D721Med (cell line): ENCODE results near the gene VARS2.
"Not testable (repeated sequence)": the region's sequence is repeated elsewhere in the genome, so short reads cannot be mapped to it uniquely, and the experiment has no call there.

ENCODE experiments used
- DNase-seq: peaks from one replicate; pipeline ENCODE4 v3.0.0; 2011; ENCODE audit warnings: low spot score; ENCODE audit not compliant: insufficient read length
- FAIRE-seq: peaks from 2 replicates; lab custom pipeline; 2011; peaks lifted over from hg19 to GRCh38; lab: Jason Lieb, UNC
- TF ChIP-seq, protein P1 (sequence below): IDR thresholded peaks from 2 replicates; pipeline ENCODE4 v1.5.1; 2012; ENCODE audit warnings: mild to moderate bottlenecking, control low read depth; ENCODE audit not compliant: insufficient read depth; ENCODE audit errors: missing control alignments

The VARS2 gene

GRCh38 chr6:30894935-30895334 lies 19.1 kb upstream of the VARS2 start:
- DNase-seq (no peak), FAIRE-seq (no peak)
- TF ChIP-seq, protein P1, sequence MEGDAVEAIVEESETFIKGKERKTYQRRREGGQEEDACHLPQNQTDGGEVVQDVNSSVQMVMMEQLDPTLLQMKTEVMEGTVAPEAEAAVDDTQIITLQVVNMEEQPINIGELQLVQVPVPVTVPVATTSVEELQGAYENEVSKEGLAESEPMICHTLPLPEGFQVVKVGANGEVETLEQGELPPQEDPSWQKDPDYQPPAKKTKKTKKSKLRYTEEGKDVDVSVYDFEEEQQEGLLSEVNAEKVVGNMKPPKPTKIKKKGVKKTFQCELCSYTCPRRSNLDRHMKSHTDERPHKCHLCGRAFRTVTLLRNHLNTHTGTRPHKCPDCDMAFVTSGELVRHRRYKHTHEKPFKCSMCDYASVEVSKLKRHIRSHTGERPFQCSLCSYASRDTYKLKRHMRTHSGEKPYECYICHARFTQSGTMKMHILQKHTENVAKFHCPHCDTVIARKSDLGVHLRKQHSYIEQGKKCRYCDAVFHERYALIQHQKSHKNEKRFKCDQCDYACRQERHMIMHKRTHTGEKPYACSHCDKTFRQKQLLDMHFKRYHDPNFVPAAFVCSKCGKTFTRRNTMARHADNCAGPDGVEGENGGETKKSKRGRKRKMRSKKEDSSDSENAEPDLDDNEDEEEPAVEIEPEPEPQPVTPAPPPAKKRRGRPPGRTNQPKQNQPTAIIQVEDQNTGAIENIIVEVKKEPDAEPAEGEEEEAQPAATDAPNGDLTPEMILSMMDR, result no peak

- FAIRE-seq (no peak), DNase-seq (no peak)
- TF ChIP-seq, protein P1, result no peak
Measured at GRCh38 chr6:30895343-30895742, 18.7 kb upstream of the VARS2 start.

- TF ChIP-seq, protein P1, result no peak
- FAIRE-seq, result no peak
- DNase-seq, result no peak
Measured at GRCh38 chr6:30896541-30896940, 17.5 kb upstream of the VARS2 start.

DNA sequence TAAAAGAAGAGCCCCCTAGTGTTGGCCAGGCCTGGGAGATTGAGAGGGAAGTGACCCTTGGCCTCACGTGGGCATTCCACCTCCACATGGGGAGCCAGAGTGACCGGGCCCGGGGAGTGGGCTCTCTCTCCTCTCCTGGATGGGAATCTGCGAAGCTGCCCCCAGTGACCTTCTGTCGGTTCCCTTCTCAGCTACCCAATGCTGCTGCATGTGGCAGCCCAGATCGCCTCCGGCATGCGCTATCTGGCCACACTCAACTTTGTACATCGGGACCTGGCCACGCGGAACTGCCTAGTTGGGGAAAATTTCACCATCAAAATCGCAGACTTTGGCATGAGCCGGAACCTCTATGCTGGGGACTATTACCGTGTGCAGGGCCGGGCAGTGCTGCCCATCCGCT lies 16.2 kb upstream of the VARS2 start:
- TF ChIP-seq, protein P1, result no peak
- DNase-seq (no peak), FAIRE-seq (no peak)

- DNase-seq, result no peak
- TF ChIP-seq, protein P1, result no peak
- FAIRE-seq, result no peak
Measured at GRCh38 chr6:30898750-30899360, 15.2 kb upstream of the VARS2 start.

DNA sequence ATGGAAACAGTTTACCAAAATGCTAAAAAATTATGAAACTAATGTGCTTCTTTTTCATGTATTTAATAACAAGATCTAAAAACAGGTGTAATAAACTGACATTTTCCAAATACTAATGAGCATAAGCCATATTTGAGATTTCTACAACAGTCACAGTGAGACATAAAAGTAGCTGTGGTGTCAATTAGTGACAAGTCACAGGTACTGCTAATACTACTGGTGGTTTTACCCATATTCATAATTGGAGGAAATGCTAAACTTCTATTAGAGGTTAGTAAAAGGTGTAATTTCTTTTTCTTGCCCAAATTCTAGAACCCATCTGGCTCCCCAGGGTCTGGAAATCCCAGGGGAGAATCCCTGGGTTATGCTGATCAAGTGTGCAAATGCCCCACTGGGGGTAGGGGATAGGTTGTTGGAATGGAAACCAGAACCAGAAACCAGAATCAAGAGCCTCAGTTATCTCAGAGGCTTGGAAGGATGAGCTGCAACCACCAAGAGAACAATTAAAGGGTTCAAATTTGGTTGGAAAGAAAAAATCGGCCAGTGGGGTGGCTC lies 13.1 kb upstream of the VARS2 start:
- FAIRE-seq (no peak), DNase-seq (no peak)
- TF ChIP-seq, protein P1, result no peak

DNA sequence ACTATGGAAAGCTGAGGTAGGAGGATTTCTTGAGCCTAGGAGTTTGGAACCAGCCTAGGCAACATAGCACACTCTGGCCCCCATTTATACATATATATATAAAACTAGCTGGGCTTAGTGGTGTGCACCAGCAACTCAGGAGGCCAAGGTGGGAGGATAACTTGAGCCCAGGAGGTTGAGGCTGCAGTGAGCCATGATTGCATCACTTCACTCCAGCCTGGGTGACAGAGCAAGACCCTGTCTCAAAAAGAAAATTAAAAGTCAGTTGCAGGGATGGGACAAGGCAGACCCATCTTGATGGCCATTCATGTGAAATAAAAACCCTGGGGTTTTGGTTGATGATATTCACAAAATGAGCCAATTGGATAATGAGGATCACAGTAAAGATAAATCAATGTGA lies 12.6 kb upstream of the VARS2 start:
- TF ChIP-seq, protein P1, result no peak
- FAIRE-seq (no peak), DNase-seq (no peak)

DNA sequence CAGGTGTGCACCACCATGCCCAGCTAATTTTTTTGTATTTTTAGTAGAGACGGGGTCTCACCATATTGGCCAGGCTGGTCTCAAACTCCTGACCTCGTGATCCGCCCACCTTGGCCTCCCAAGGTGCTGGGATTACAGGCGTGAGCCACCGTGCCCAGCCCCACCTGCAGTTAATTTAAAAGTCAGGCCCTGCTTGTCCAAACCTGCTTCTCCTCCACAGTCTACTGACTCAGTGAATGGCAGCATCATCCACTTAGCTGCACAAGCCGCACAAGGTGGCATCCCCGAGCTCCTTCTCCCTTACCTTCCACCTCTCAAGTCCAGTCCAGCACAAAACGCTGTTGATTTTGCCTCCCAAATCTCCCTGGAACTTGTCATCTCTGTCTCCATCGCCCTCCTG lies 11.8 kb upstream of the VARS2 start:
- FAIRE-seq, DNase-seq: not testable (repeated sequence)
